Astrocyte of the spinal cord (primary cell): ENCODE results near the gene INTS6.
"Not testable (repeated sequence)": the region's sequence is repeated elsewhere in the genome, so short reads cannot be mapped to it uniquely, and the experiment has no call there.

ENCODE experiments used
- DNase-seq: peaks from one replicate; pipeline ENCODE4 v3.0.0; 2011; ENCODE audit warnings: low read depth, low spot score
- H3K4me3 ChIP-seq: 2 replicates; pipeline ENCODE4 v1.5.1; 2011; ENCODE audit warnings: low read depth, mild to moderate bottlenecking, low read length, moderate library complexity
- in situ Hi-C: cut with HindIII; loops from 2 replicates; pipeline ENCODE4 v1.10.0; 2017; ENCODE audit warnings: low sequenced_read_pairs
- TF ChIP-seq, protein P1 (sequence below): IDR thresholded peaks from 2 replicates; pipeline ENCODE4 v1.5.1; 2012; ENCODE audit warnings: low read depth, mild to moderate bottlenecking, low read length, inconsistent platforms

Gene INTS6

DNA sequence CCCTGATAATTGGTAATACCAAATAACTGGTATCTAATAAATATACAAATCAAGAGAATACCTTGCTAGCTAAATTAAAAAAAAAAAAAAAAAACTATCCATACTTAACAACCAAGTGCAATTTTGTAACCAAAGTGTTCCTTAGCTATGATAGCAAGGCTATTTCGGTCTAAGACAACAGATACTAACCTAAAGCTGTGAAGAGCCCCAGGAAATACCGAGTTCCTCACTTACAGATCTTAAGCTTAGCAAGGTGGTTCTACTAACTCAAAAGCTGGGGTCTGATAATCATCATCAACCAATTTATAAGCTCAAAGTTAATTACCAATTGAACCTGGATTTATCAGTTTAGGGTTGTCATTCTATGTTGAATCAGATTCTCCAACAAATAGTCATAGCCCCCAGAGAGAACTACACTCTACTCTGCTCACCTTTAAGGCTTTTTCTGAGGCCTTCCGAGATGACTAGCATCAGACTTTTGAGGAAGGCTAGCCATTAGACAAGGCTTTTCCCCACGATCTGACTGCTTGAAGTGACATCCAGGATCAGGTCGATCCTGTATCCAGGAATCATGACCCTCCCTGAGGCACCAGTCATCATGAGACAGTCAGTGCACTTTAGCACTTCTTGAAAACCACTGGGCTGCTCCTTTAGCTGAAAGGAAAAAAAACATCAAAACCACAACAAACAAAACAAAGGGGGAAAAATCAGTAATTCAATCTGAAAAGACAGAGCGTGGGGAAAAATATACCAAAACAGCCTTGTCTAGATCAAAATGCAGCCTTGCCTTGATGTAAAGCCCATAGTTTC is 31.9 kb downstream of the INTS6 start:
- in situ Hi-C loops, result no loop called here
- TF ChIP-seq, protein P1, sequence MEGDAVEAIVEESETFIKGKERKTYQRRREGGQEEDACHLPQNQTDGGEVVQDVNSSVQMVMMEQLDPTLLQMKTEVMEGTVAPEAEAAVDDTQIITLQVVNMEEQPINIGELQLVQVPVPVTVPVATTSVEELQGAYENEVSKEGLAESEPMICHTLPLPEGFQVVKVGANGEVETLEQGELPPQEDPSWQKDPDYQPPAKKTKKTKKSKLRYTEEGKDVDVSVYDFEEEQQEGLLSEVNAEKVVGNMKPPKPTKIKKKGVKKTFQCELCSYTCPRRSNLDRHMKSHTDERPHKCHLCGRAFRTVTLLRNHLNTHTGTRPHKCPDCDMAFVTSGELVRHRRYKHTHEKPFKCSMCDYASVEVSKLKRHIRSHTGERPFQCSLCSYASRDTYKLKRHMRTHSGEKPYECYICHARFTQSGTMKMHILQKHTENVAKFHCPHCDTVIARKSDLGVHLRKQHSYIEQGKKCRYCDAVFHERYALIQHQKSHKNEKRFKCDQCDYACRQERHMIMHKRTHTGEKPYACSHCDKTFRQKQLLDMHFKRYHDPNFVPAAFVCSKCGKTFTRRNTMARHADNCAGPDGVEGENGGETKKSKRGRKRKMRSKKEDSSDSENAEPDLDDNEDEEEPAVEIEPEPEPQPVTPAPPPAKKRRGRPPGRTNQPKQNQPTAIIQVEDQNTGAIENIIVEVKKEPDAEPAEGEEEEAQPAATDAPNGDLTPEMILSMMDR, result no peak
- no peak overlapping the region for H3K4me3 ChIP-seq
- DNase-seq, result no peak

GRCh38 chr13:51419001-51419636 is 33.7 kb downstream of the INTS6 start:
- in situ Hi-C loops, result no loop called here
- no peak overlapping the region for H3K4me3 ChIP-seq
- TF ChIP-seq, protein P1, result no peak
- no peak for DNase-seq

- TF ChIP-seq, protein P1, result no peak
- no peak overlapping the region for H3K4me3 ChIP-seq
- in situ Hi-C loops, result no loop called here
- DNase-seq, result no peak
Observed at GRCh38 chr13:51417716-51418115, 35.1 kb downstream of the INTS6 start.

- no peak overlapping the region for H3K4me3 ChIP-seq
- DNase-seq, result no peak
- TF ChIP-seq, protein P1, result no peak
- in situ Hi-C loops, result no loop called here
Observed at GRCh38 chr13:51416107-51416506, 36.7 kb downstream of the INTS6 start.

GRCh38 chr13:51415339-51415738 is 37.5 kb downstream of the INTS6 start:
- in situ Hi-C loops, H3K4me3 ChIP-seq, DNase-seq: not testable (repeated sequence)

DNA sequence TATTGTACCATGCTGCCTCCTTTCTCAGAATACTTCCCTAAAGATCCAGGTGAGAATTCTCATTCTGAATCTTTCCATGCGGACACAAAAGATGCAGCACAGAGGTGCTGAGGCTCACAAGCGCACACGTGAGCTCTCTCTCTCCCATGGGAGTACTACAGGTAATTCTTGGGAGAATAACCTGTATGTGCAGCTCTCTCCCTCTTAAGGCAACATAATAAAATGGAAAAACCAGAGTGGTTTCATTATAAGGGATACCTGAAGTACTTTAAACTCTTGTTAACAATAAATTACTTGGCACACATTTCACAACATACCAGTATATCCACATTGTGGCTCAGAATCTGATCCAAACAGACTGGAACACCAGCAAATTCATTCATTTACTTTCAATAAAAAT is 40.4 kb downstream of the INTS6 start:
- no peak overlapping the region for H3K4me3 ChIP-seq
- in situ Hi-C loops, result no loop called here
- TF ChIP-seq, protein P1, result no peak
- DNase-seq, result no peak

DNA sequence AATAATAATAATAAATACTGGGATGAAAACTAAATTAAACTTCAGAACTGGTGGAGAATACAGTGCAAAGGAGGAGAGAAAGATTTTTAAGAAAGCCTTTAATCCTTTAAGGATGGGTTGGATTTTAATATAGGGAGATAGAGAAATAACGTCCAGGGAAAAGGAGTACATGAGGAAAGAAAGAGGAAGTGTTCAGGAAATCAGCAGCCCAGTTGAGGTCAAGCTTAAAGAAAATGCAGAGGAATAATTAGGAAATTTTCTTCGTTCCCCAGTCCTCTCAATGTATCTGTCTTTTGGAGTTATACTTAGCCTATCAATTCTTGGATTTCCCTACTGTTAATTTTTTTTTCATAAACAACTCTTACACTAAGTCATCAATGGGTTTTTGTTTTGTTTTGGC is 47.7 kb downstream of the INTS6 start:
- H3K4me3 ChIP-seq, result no peak overlapping the region
- DNase-seq, result no peak
- TF ChIP-seq, protein P1, result no peak
- in situ Hi-C loops, result no loop called here
